ENCODE results near the gene HLCS.

Gene HLCS

GRCh38 chr21:36985751-36986594 lies 19.5 kb upstream of the HLCS start:
- no peak for DNase-seq

GRCh38 chr21:36981977-36982700 lies 15.7 kb upstream of the HLCS start:
- DNase-seq, result no peak

- no peak for DNase-seq
These were observed 14.6 kb upstream of the HLCS start for GRCh38 chr21:36981049-36981391.

- DNase-seq, result no peak
These were observed 14.0 kb upstream of the HLCS start for GRCh38 chr21:36980280-36981048.

GRCh38 chr21:36976882-36977651 lies 10.6 kb upstream of the HLCS start:
- DNase-seq, result peak; percentile 88

GRCh38 chr21:36976228-36976861 lies 9.9 kb upstream of the HLCS start:
- no peak for DNase-seq

GRCh38 chr21:36974851-36975192 lies 8.4 kb upstream of the HLCS start:
- DNase-seq, result no peak

- no peak for DNase-seq
These were observed 7.7 kb upstream of the HLCS start for GRCh38 chr21:36973986-36974850.

- no peak for DNase-seq
These were observed 2.5 kb upstream of the HLCS start for GRCh38 chr21:36968976-36969375.

- DNase-seq, result no peak
These were observed 1.9 kb upstream of the HLCS start for GRCh38 chr21:36968414-36968813.

GRCh38 chr21:36966821-36967768 lies 626 bp upstream of the HLCS start:
- DNase-seq, result no peak

GRCh38 chr21:36965720-36966065 lies 776 bp downstream of the HLCS start:
- no peak for DNase-seq

GRCh38 chr21:36964827-36965719 lies 1.4 kb downstream of the HLCS start:
- no peak for DNase-seq

GRCh38 chr21:36964398-36964797 lies 2.1 kb downstream of the HLCS start:
- DNase-seq, result no peak

- no peak for DNase-seq
These were observed 4.2 kb downstream of the HLCS start for GRCh38 chr21:36962098-36962780.

- no peak for DNase-seq
These were observed 5.7 kb downstream of the HLCS start for GRCh38 chr21:36960676-36961284.

GRCh38 chr21:36959020-36959835 lies 7.2 kb downstream of the HLCS start:
- no peak for DNase-seq

Measured in AML-193 (cell line).